NCI-H526 (cell line): ENCODE results near the gene ETV6.

ENCODE experiments used
- DNase-seq, 2 experiments: peaks; one replicate each; lab custom pipeline; 2025; lab: John Stamatoyannopoulos, UW

The ETV6 gene

GRCh38 chr12:11758510-11759493 is 109.3 kb downstream of the ETV6 start:
- no peak for DNase-seq

GRCh38 chr12:11759494-11759878 is 110.0 kb downstream of the ETV6 start:
- DNase-seq = no peak

GRCh38 chr12:11759899-11760298 is 110.4 kb downstream of the ETV6 start:
- no peak for DNase-seq

- DNase-seq = no peak
Observed at GRCh38 chr12:11761869-11762567, 112.5 kb downstream of the ETV6 start.

- DNase-seq = no peak
Observed at GRCh38 chr12:11762723-11763326, 113.4 kb downstream of the ETV6 start.

- DNase-seq = no peak
Observed at GRCh38 chr12:11763760-11764520, 114.5 kb downstream of the ETV6 start.

- no peak for DNase-seq
Observed at GRCh38 chr12:11764837-11765236, 115.4 kb downstream of the ETV6 start.

- no peak for DNase-seq
Observed at GRCh38 chr12:11765421-11765816, 115.9 kb downstream of the ETV6 start.

- no peak for DNase-seq
Observed at GRCh38 chr12:11765817-11766794, 116.6 kb downstream of the ETV6 start.

GRCh38 chr12:11767029-11767724 is 117.7 kb downstream of the ETV6 start:
- DNase-seq = no peak

- DNase-seq = no peak
Observed at GRCh38 chr12:11767798-11768197, 118.3 kb downstream of the ETV6 start.

GRCh38 chr12:11768233-11768965 is 118.9 kb downstream of the ETV6 start:
- DNase-seq = no peak

GRCh38 chr12:11769723-11770514 is 120.4 kb downstream of the ETV6 start:
- no peak for DNase-seq

- no peak for DNase-seq
Observed at GRCh38 chr12:11771356-11771755, 121.9 kb downstream of the ETV6 start.

GRCh38 chr12:11771895-11772502 is 122.5 kb downstream of the ETV6 start:
- no peak for DNase-seq

- peak in 1 of 2 experiments; percentile 33 for DNase-seq
Observed at GRCh38 chr12:11773889-11774677, 124.6 kb downstream of the ETV6 start.

GRCh38 chr12:11774821-11775220 is 125.3 kb downstream of the ETV6 start:
- peak in 1 of 2 experiments; percentile 47 for DNase-seq
